ENCODE measurements around the gene MEI1.

GRCh38 chr22:41816241-41816640, 116.9 kb downstream of the MEI1 start:
- TF ChIP-seq, protein P1, sequence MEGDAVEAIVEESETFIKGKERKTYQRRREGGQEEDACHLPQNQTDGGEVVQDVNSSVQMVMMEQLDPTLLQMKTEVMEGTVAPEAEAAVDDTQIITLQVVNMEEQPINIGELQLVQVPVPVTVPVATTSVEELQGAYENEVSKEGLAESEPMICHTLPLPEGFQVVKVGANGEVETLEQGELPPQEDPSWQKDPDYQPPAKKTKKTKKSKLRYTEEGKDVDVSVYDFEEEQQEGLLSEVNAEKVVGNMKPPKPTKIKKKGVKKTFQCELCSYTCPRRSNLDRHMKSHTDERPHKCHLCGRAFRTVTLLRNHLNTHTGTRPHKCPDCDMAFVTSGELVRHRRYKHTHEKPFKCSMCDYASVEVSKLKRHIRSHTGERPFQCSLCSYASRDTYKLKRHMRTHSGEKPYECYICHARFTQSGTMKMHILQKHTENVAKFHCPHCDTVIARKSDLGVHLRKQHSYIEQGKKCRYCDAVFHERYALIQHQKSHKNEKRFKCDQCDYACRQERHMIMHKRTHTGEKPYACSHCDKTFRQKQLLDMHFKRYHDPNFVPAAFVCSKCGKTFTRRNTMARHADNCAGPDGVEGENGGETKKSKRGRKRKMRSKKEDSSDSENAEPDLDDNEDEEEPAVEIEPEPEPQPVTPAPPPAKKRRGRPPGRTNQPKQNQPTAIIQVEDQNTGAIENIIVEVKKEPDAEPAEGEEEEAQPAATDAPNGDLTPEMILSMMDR (conservative IDR thresholded peaks at IDR 0.05; ENCODE audit: low read length): no peak
- TF ChIP-seq EZH2phosphoT487 (IDR thresholded peaks at IDR 0.05; ENCODE audit: borderline replicate concordance, low read depth, low read length): no peak

Data from OCI-LY7 (cell line).